ENCODE measurements around the gene CBARP. TPM values are rescaled to one million over a fixed set of nuclear protein-coding genes. Genes with fewer than 3 reads are reported as not detected.

Gene CBARP
- total RNA-seq, 1 donor from 2014 or later, result 74.7 TPM

DNA sequence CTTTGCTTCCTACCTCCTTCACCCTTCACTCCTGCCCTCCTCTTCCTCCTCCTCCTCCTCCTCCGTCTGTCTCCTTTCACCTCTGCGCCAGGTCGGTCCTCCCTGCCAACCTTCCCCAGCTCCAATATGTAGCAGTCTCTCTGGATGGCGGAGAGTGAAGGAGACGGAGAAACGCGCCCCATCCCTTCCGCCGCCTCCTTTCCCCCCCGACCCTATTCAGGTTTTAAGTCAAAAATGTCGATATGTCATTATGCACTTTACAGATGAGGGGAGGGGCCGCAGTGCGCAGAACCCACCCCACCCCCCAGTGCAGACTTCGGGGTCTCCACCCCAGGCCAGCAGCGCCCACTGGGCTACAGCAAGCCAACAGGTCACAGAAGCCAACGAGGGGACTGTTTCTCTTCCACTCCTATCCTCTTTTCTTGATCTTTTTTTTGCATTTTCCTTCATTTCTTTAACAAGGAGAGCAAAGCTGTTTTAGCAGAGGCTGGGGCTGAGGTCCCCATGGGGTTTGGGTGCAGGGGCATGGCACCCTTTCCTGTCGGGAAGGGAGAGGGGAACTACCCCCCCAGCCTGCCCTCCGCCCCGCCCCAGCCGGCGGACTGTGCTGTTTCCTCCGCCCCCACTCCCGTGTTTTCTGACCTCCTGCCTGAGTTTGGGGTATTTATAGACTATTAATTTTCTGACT, 19.8 kb upstream of the CBARP start:
- no peak for DNase-seq
- Mint-ChIP-seq H3K4me1 (ENCODE audit: low read depth, unreplicated experiment) (peaks cover 20% of the 10 kb centered on the region), H3K9me3 (ENCODE audit: unreplicated experiment) (peaks cover 30% of the 10 kb centered on the region), H3K4me3 (ENCODE audit: unreplicated experiment) (peak overlapping the region; percentile 57), H3K36me3 (ENCODE audit: unreplicated experiment) (no peaks in the 10 kb centered on the region), H3K27ac (ENCODE audit: unreplicated experiment) (peak overlapping the region; percentile 48), H3K27me3 (ENCODE audit: unreplicated experiment) (peaks cover 20% of the 10 kb centered on the region)
- TF ChIP-seq CTCF (IDR thresholded peaks at IDR 0.05; ENCODE audit: partially characterized antibody, unreplicated experiment), result no peak

DNA sequence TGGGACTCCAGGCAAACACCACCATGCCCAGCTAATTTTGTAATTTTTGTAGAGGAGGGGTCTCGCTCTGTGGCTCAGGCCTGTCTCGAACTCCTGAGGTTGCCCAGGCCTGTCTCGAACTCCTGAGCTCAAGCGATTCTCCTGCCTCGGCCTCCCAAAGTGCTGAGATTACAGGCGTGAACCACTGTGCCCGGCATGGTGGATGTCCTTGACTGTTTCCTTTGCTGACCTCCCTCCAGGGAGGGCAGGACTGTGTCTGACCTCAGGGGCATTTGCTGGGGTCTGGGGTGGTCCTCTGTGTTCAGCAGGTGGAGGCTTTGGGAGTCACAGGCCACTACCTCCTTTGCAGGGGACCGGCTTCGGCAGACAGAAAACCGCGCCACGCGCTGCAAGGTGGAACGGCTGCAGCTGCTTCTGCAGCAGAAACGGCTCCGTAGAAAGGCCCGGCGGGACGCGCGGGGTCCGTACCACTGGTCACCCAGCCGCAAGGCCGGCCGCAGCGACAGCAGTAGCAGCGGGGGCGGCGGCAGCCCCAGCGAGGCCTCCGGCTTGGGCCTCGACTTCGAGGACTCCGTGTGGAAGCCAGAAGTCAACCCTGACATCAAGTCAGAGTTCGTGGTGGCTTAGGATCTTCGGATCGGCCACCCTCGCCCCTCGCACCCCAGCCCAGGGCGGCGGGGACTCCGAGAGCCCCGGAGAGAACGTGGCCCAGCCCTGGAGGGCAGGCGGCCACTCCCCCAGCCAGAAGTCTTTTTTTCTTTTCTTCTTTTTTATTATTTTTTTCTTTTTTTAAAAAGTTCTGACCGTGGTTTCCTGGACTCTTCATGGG, 19.1 kb upstream of the CBARP start:
- Mint-ChIP-seq H3K27ac (ENCODE audit: unreplicated experiment) (peak overlapping the region; percentile 48), H3K4me1 (ENCODE audit: low read depth, unreplicated experiment) (peaks cover 19% of the 10 kb centered on the region), H3K4me3 (ENCODE audit: unreplicated experiment) (peak overlapping the region; percentile 57), H3K9me3 (ENCODE audit: unreplicated experiment) (peaks cover 28% of the 10 kb centered on the region), H3K27me3 (ENCODE audit: unreplicated experiment) (peaks cover 20% of the 10 kb centered on the region), H3K36me3 (ENCODE audit: unreplicated experiment) (no peaks in the 10 kb centered on the region)
- TF ChIP-seq CTCF (IDR thresholded peaks at IDR 0.05; ENCODE audit: partially characterized antibody, unreplicated experiment), result no peak
- no peak for DNase-seq

DNA sequence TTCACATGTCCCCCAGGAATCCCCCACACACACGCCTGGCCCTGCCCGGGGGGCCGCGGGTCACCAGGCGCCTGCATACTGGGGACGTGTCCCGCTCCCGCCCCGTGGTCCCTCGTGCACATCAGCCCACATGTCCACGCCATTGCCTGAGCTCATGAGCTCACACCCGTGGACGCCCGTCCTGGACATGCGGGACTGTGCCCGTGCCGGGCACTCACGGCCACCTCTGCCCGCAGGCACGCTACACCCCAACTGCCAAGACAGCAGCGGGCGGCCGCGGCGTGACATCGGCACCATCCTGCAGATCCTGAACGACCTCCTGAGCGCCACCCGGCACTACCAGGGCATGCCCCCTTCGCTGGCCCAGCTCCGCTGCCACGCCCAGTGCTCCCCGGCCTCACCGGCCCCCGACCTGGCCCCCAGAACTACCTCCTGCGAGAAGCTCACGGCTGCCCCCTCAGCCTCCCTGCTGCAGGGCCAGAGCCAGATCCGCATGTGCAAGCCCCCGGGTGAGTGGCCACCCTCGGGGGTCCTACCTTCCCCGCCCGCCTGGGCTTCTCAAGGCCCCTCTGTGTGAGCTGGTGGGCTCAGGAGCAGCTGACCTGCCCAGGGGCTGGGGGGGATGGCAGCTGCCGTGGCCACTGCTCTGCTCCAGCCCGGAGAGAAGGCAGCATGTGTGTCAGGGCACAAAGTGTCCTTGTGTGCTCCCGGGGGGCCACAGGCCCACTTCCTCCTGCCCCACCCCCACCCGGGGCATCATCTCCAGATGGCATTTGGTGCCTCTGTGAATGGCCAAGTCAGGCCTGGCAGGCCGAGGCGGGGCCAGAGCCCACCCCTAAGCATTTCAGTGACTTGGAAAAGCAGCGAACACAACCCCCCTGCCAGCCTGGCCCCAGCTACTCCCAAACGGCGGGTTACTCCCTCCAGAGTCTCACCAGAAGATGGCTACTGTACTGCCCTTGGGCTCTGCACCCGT, 17.7 kb upstream of the CBARP start:
- peaks cover 13% of the 10 kb centered on the region for H3K4me1 Mint-ChIP-seq (ENCODE audit: low read depth, unreplicated experiment)
- no peaks in the 10 kb centered on the region for H3K36me3 Mint-ChIP-seq (ENCODE audit: unreplicated experiment)
- no peak overlapping the region for H3K4me3 Mint-ChIP-seq (ENCODE audit: unreplicated experiment)
- peaks cover 28% of the 10 kb centered on the region for H3K9me3 Mint-ChIP-seq (ENCODE audit: unreplicated experiment)
- H3K27ac Mint-ChIP-seq (ENCODE audit: unreplicated experiment), result peak overlapping the region; percentile 33
- TF ChIP-seq CTCF (IDR thresholded peaks at IDR 0.05; ENCODE audit: partially characterized antibody, unreplicated experiment), result no peak
- peaks cover 18% of the 10 kb centered on the region for H3K27me3 Mint-ChIP-seq (ENCODE audit: unreplicated experiment)
- no peak for DNase-seq

GRCh38 chr19:1254530-1255185, 16.9 kb upstream of the CBARP start:
- Mint-ChIP-seq H3K4me3 (ENCODE audit: unreplicated experiment) (peak overlapping the region; percentile 71), H3K36me3 (ENCODE audit: unreplicated experiment) (no peaks in the 10 kb centered on the region), H3K27ac (ENCODE audit: unreplicated experiment) (peak overlapping the region; percentile 73), H3K4me1 (ENCODE audit: low read depth, unreplicated experiment) (peaks cover 13% of the 10 kb centered on the region), H3K27me3 (ENCODE audit: unreplicated experiment) (peaks cover 17% of the 10 kb centered on the region), H3K9me3 (ENCODE audit: unreplicated experiment) (peaks cover 28% of the 10 kb centered on the region)
- no peak for TF ChIP-seq CTCF (IDR thresholded peaks at IDR 0.05; ENCODE audit: partially characterized antibody, unreplicated experiment)
- no peak for DNase-seq

Measured in glutamatergic neuron (in vitro differentiated cells).